NCI-H446 treated with DMSO at 0.1 percent for 48 hours (cell line): ENCODE results near the gene ACOT7.

Experiments used
- DNase-seq: peaks from one replicate; lab custom pipeline; 2025; lab: John Stamatoyannopoulos, UW

Gene ACOT7

GRCh38 chr1:6248932-6249738 lies 144.4 kb downstream of the ACOT7 start:
- no peak for DNase-seq

- no peak for DNase-seq
These were observed 145.3 kb downstream of the ACOT7 start for GRCh38 chr1:6248161-6248776.

GRCh38 chr1:6247651-6248050 lies 145.9 kb downstream of the ACOT7 start:
- no peak for DNase-seq

GRCh38 chr1:6246497-6247467 lies 146.8 kb downstream of the ACOT7 start:
- DNase-seq, result peak; percentile 47

GRCh38 chr1:6245869-6246496 lies 147.6 kb downstream of the ACOT7 start:
- DNase-seq, result peak; percentile 79

- peak; percentile 68 for DNase-seq
These were observed 148.3 kb downstream of the ACOT7 start for GRCh38 chr1:6245086-6245868.

GRCh38 chr1:6244401-6245049 lies 149.0 kb downstream of the ACOT7 start:
- DNase-seq, result no peak

GRCh38 chr1:6243993-6244392 lies 149.6 kb downstream of the ACOT7 start, which contains the start of gene HES3:
HES3 (plus strand) TSS chr1:6244179; CDS start chr1:6244366, 187 bp downstream.
- no peak for DNase-seq

GRCh38 chr1:6243053-6243834 lies 150.3 kb downstream of the ACOT7 start:
- DNase-seq, result no peak

- DNase-seq, result no peak
These were observed 151.5 kb downstream of the ACOT7 start for GRCh38 chr1:6241887-6242740.

GRCh38 chr1:6241107-6241886 lies 152.3 kb downstream of the ACOT7 start:
- no peak for DNase-seq

GRCh38 chr1:6239950-6240768 lies 153.4 kb downstream of the ACOT7 start:
- no peak for DNase-seq

GRCh38 chr1:6239213-6239752 lies 154.3 kb downstream of the ACOT7 start:
- no peak for DNase-seq

GRCh38 chr1:6237093-6237492 lies 156.5 kb downstream of the ACOT7 start:
- DNase-seq, result no peak

GRCh38 chr1:6235296-6235677 lies 158.3 kb downstream of the ACOT7 start:
- DNase-seq, result no peak

- no peak for DNase-seq
These were observed 158.9 kb downstream of the ACOT7 start for GRCh38 chr1:6234502-6235295.
